ENCODE measurements around the gene PDCD1LG2. TPM values are rescaled to one million over a fixed set of nuclear protein-coding genes. Genes with fewer than 3 reads are reported as not detected.

The PDCD1LG2 gene
- total RNA-seq, 1 experiment from 2014 or later = not detected

DNA sequence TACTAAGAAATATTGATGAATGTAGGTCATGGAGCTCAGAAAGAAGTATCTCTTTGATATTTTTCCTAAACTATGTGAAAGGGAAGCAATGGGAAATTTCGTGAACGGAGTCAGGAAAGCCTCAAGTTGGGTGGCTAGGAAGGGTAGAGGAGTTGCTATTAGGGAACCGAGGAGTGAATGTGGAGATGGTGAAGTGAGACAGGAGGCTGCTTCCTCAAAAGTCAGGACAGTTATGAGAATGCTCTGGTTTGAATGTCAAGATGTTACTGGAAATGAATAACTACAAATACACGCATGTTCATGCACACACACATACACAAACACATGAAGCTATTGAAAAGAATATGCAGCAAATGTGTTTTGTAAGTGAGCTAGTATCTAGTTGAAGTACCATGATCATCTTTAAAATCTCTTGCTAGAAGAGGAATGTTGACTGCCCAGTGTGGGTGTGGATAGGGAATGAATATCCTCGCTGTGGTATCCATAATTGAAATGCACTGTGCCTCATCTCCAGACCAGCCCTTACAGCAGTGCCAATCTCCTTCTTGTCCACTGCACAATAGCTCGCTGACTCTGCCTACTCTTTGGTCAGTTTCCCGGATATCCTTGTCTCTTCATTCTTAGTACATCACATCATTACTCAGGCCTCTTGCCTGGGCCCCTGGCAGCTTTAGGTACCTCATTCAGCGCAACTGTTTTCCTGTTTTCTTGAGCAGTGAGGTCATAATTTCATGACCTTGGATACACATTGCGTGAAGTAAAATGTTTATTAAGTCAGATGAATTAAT, 21.9 kb upstream of the PDCD1LG2 start:
- Histone ChIP-seq H3K79me2 (ENCODE audit: insufficient read depth, low read length) (no peaks in the 10 kb centered on the region), H3T11ph (ENCODE audit: low read length) (no peak overlapping the region), H3K79me1 (ENCODE audit: insufficient read depth, low read depth, low read length, poor library complexity, severe bottlenecking) (no peaks in the 10 kb centered on the region), H4K91ac (ENCODE audit: insufficient read length, low read depth, low read length) (no peak overlapping the region), H3K27me3 (ENCODE audit: insufficient read depth, low read length) (no peaks in the 10 kb centered on the region), H3K4ac (ENCODE audit: low read depth, low read length) (no peak overlapping the region), H3K9ac (ENCODE audit: extremely low read depth, insufficient read length, low read length) (no peak overlapping the region), H3K4me1 (ENCODE audit: insufficient read depth, low read length) (no peaks in the 10 kb centered on the region), H2BK12ac (ENCODE audit: insufficient read length, low read depth, low read length) (no peak overlapping the region), H3K4me2 (ENCODE audit: insufficient read depth, insufficient read length, low read length) (no peak overlapping the region), H2AFZ (ENCODE audit: low read length) (no peak overlapping the region), H3K14ac (ENCODE audit: insufficient read depth, low read length) (no peak overlapping the region), H4K5ac (ENCODE audit: insufficient read length, low read depth, low read length) (no peak overlapping the region), H3K18ac (ENCODE audit: insufficient read length, low read depth, low read length) (no peak overlapping the region), H2BK15ac (ENCODE audit: low read depth, low read length) (no peak overlapping the region), H2BK5ac (ENCODE audit: insufficient read length, low read length) (no peak overlapping the region), H3K56ac (ENCODE audit: insufficient read length, low read depth, low read length) (no peak overlapping the region), H3K23me2 (ENCODE audit: insufficient read length, low read depth, low read length, poor library complexity, severe bottlenecking) (no peaks in the 10 kb centered on the region), H2BK20ac (ENCODE audit: low read depth, low read length, poor library complexity, severe bottlenecking) (no peak overlapping the region), H2AK5ac (ENCODE audit: insufficient read length, low read length) (no peak overlapping the region), H3K23ac (ENCODE audit: insufficient read length, low read depth, low read length) (no peak overlapping the region), H2BK120ac (ENCODE audit: low read depth, low read length, poor library complexity, severe bottlenecking) (no peak overlapping the region), H3K9me3 (ENCODE audit: control insufficient read depth, low read depth, low read length) (no peaks in the 10 kb centered on the region), H4K20me1 (ENCODE audit: control insufficient read depth, insufficient read depth, insufficient read length) (no peaks in the 10 kb centered on the region), H4K8ac (replicated peaks; ENCODE audit: insufficient read length, low read depth, low read length) (no peak overlapping the region), H3K27ac (ENCODE audit: insufficient read length, low read depth, low read length) (no peak overlapping the region)
- no peak overlapping the region for H3K4me3 Mint-ChIP-seq
- WGBS (ENCODE audit: extremely low coverage, insufficient read length, low lambda C conversion rate) = no CpG with 5 or more reads among the region's 9 CpGs
- no peak overlapping the region; a peak in 1 of 7 replicates for H3K27ac Mint-ChIP-seq
- DNase-seq = no peak
- TF ChIP-seq CTCF (conservative IDR thresholded peaks at IDR 0.05) = no peak
- H3K27me3 Mint-ChIP-seq (ENCODE audit: low read depth) = no peaks in the 10 kb centered on the region
- no peaks in the 10 kb centered on the region for H3K36me3 Mint-ChIP-seq (ENCODE audit: insufficient read depth in 1 of 3, low read depth in 3 of 3)
- peaks cover 15 to 17% of the 10 kb centered on the region in 2 experiments for H3K4me1 Mint-ChIP-seq
- H3K9me3 Mint-ChIP-seq = no peaks in the 10 kb centered on the region
